Bone marrow (tissue), 2 donors: ENCODE measurements around the gene SHROOM3.
"Not testable (repeated sequence)": the region's sequence is repeated elsewhere in the genome, so short reads cannot be mapped to it uniquely, and the experiment has no call there.

Source experiments
- DNase-seq, 2 donors: peaks; one replicate each; lab custom pipeline; 2025; lab: John Stamatoyannopoulos, UW

SHROOM3 gene

GRCh38 chr4:76697129-76697803 is 262.2 kb downstream of the SHROOM3 start:
- DNase-seq, result no peak

GRCh38 chr4:76698141-76698540 is 263.1 kb downstream of the SHROOM3 start:
- no peak for DNase-seq

- no peak for DNase-seq
Measured at GRCh38 chr4:76699751-76700310, 264.8 kb downstream of the SHROOM3 start.

- DNase-seq, result no peak
Measured at GRCh38 chr4:76702440-76703122, 267.6 kb downstream of the SHROOM3 start.

GRCh38 chr4:76703123-76703490 is 268.1 kb downstream of the SHROOM3 start:
- no peak for DNase-seq

- DNase-seq, result no peak
Measured at GRCh38 chr4:76703676-76704075, 268.6 kb downstream of the SHROOM3 start.

- DNase-seq, result no peak
Measured at GRCh38 chr4:76704133-76704881, 269.3 kb downstream of the SHROOM3 start.

- no peak for DNase-seq
Measured at GRCh38 chr4:76705472-76705871, 270.4 kb downstream of the SHROOM3 start.

GRCh38 chr4:76706581-76706980 is 271.6 kb downstream of the SHROOM3 start:
- DNase-seq, result no peak

GRCh38 chr4:76708971-76709771 is 274.1 kb downstream of the SHROOM3 start:
- no peak for DNase-seq

- DNase-seq, result no peak
Measured at GRCh38 chr4:76709772-76710090, 274.7 kb downstream of the SHROOM3 start.

- DNase-seq, result no peak
Measured at GRCh38 chr4:76712564-76712963, 277.5 kb downstream of the SHROOM3 start.

GRCh38 chr4:76714226-76714625 is 279.2 kb downstream of the SHROOM3 start:
- no peak for DNase-seq

GRCh38 chr4:76716020-76716419 is 281.0 kb downstream of the SHROOM3 start:
- no peak for DNase-seq

GRCh38 chr4:76716658-76717057 is 281.6 kb downstream of the SHROOM3 start:
- DNase-seq, result no peak

- no peak for DNase-seq
Measured at GRCh38 chr4:76717431-76717830, 282.4 kb downstream of the SHROOM3 start.

- no peak for DNase-seq
Measured at GRCh38 chr4:76718021-76718420, 283.0 kb downstream of the SHROOM3 start.

GRCh38 chr4:76718831-76719230 is 283.8 kb downstream of the SHROOM3 start:
- DNase-seq, result no peak

GRCh38 chr4:76720121-76720520 is 285.1 kb downstream of the SHROOM3 start:
- DNase-seq, result no peak

GRCh38 chr4:76722146-76722545 is 287.1 kb downstream of the SHROOM3 start:
- not testable (repeated sequence) for DNase-seq

GRCh38 chr4:76722838-76723237 is 287.8 kb downstream of the SHROOM3 start:
- DNase-seq, result no peak

- DNase-seq, result no peak
Measured at GRCh38 chr4:76723373-76723772, 288.3 kb downstream of the SHROOM3 start.
